Urinary bladder (tissue), 4 donors: ENCODE data around the gene HMOX1. TPM values are rescaled to one million over a fixed set of nuclear protein-coding genes. Genes with fewer than 3 reads are reported as not detected.

Source experiments
- DNase-seq: peaks from one replicate; pipeline ENCODE4 v3.0.0-alpha.2; 2015; ENCODE audit errors: extremely low spot score
- H3K27ac ChIP-seq: one replicate; pipeline ENCODE4 v1.5.1; 2013; ENCODE audit warnings: low read depth, mild to moderate bottlenecking, moderate library complexity
- H3K36me3 ChIP-seq: one replicate; pipeline ENCODE4 v1.6.1; 2013; ENCODE audit warnings: mild to moderate bottlenecking, moderate library complexity; ENCODE audit not compliant: insufficient read depth
- H3K4me1 ChIP-seq: one replicate; pipeline ENCODE4 v1.6.1; 2013; ENCODE audit warnings: mild to moderate bottlenecking, moderate library complexity; ENCODE audit not compliant: insufficient read depth
- H3K4me3 ChIP-seq: one replicate; pipeline ENCODE4 v1.5.1; 2013; ENCODE audit warnings: low read depth, low read length
- WGBS: extraction: QIAGEN DNeasy Blood & Tissue Kit; methylation state at CpG from one replicate; pipeline ENCODE4 v1.1.7; 2013; 5-methylcytosine and 5-hydroxymethylcytosine counted together
- polyA plus RNA-seq: library from polyadenylated mRNA; stranded (reverse); fragments of 200-250 nt; gene quantifications from one replicate; pipeline ENCODE4 v1.2.3, GENCODE V29; 2013
- total RNA-seq: library from RNA; depleted of rRNA; stranded (reverse); fragments of >200 nt; gene quantifications from one replicate; pipeline ENCODE4 v1.2.3, GENCODE V29; 2014
- donor health status: healthy with polysubstance abuse.
- donor health status: healthy.

The HMOX1 gene
- total and polyA plus RNA-seq, 2 donors, result 9.7 to 11.3 TPM

GRCh38 chr22:35378621-35379020, 2.3 kb upstream of the HMOX1 start:
- Histone ChIP-seq H3K4me1 (no peaks in the 10 kb centered on the region), H3K36me3 (no peaks in the 10 kb centered on the region), H3K4me3 (no peak overlapping the region), H3K27ac (no peak overlapping the region)
- DNase-seq, result no peak
- WGBS, result 73% methylated on average over 3 of the region's 3 CpGs

GRCh38 chr22:35379146-35379993, 1.5 kb upstream of the HMOX1 start:
- Histone ChIP-seq H3K36me3 (no peaks in the 10 kb centered on the region), H3K27ac (no peak overlapping the region), H3K4me1 (no peaks in the 10 kb centered on the region), H3K4me3 (no peak overlapping the region)
- DNase-seq, result no peak
- WGBS, result 68% methylated on average over 10 of the region's 10 CpGs

DNA sequence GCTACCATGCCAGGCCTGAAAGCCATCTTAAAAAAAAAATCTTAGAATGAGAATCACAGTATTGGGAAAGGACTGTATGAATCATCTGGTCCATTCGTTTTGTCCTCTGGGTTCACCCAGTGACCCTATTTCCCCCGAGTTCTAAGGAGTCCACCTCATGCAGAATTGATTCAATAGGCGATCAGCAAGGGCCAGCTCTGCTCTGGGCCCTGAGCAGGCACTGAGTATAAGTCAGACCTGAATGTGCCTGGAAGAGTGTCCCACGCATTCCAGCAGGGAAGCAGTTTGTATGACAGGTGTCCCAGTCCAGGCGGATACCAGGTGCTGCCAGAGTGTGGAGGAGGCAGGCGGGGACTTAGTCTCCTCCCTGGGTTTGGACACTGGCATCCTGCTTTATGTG, 883 bp upstream of the HMOX1 start:
- no peaks in the 10 kb centered on the region for H3K4me1 ChIP-seq
- no peak for DNase-seq
- no peak overlapping the region for H3K27ac ChIP-seq
- 94% methylated on average over 6 of the region's 6 CpGs for WGBS
- H3K36me3 ChIP-seq, result no peaks in the 10 kb centered on the region
- H3K4me3 ChIP-seq, result no peak overlapping the region

DNA sequence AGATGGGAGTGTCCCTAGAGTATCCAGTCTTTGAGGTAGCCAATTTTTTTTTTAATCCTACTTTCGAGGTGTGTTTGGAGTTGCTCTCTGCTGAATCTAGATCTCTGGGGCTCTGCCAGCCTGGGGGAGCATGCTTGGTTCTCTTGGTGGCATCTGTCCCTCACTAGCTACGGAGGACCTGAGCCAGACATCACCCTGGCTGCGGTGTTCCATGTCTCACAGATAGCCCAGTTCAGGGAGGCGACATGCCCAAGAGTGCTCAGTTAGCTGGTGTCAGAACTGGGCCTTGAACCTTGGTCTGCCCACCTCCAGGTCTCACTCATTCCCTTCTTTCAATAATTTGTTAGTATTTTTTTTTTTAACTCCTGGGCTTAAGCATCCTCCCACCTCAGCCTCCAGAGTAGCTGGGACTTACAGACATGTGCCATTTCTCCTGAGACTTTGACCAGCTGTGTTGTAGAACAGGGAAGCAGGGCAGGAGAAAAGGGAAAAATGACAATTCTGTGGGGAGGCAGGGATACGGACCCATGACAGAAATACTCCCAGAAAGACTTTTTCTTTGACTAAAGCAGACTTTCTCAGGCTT, 621 bp downstream of the HMOX1 start:
- H3K36me3 ChIP-seq, result no peaks in the 10 kb centered on the region
- peak overlapping the region; percentile 35 for H3K4me3 ChIP-seq
- WGBS, result 78% methylated on average over 5 of the region's 5 CpGs
- DNase-seq, result no peak
- no peaks in the 10 kb centered on the region for H3K4me1 ChIP-seq
- H3K27ac ChIP-seq, result no peak overlapping the region

DNA sequence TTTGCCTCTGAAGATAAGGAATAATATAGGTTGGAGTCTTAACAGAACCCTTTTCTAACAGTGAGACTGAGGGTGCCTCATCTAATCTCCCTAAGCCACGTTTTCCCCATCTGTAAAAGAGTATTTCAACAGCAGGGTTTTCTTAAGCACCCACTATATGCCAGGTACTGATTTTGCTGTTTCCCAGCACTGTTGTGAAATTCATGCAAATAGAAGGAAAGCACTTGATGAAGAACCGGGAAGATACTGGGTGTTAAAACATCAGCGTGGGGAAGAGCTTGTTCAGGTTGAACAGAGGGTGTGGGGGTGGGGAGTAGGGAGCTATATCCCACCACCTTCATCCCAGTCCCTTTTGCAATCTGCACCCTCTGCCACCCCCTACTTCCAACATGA, 2.8 kb downstream of the HMOX1 start:
- no peak for DNase-seq
- no peaks in the 10 kb centered on the region for H3K36me3 ChIP-seq
- H3K4me3 ChIP-seq, result no peak overlapping the region
- H3K4me1 ChIP-seq, result no peaks in the 10 kb centered on the region
- 83% methylated on average over 3 of the region's 3 CpGs for WGBS
- H3K27ac ChIP-seq, result no peak overlapping the region

DNA sequence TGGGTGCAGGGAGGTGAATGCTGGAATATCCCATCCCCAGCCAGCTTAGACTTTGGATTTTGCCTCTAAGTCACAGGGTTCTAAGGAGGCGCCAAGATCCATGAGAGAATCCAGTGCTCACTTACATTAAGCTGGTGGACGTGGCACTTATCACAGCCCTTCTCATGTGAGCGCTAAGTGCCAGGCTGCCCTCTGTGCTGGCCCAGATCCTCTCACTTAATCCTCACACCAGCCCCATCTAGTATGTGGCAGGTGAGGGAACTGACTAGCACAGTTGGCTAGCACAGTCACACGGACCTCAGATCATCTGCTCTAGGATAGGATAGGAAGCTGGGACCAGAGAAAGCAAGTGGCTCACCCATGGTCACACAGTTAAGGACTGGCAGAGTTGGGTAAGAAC, 3.6 kb downstream of the HMOX1 start:
- 87% methylated on average over 4 of the region's 4 CpGs for WGBS
- Histone ChIP-seq H3K4me3 (no peak overlapping the region), H3K36me3 (no peaks in the 10 kb centered on the region), H3K4me1 (no peaks in the 10 kb centered on the region), H3K27ac (no peak overlapping the region)
- DNase-seq, result no peak

DNA sequence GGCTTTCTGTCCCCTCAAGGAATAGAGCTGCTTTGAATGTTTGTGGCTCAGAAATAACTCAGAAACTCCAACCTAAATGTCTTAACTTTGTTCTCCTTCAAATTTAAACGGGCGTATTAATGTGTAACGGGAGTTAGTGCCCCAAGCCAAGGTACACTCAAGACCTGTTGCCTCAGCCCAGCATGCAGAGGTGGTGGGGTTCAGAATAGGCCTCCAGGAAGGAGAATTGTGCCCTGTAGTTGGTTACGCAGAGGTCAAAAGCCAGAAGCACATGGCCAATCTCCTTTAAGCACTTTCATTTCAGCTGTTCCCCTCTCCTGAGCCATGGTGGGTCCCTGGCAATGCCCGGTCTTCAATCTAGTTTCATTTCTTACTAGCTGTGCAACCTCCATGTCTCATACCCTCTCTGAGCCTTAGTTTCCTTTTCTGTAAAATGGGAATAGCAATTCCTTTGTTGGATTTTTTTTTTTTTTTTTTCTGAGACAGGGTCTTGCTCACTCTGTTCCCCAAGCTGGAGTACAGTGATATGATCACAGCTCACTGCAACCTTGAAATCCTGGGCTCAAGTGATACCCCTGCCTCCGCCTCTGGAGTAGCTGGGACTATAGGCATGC, 4.2 kb downstream of the HMOX1 start:
- no peak for DNase-seq
- 75% methylated on average over 6 of the region's 6 CpGs for WGBS
- no peaks in the 10 kb centered on the region for H3K4me1 ChIP-seq
- no peak overlapping the region for H3K27ac ChIP-seq
- H3K36me3 ChIP-seq, result no peaks in the 10 kb centered on the region
- H3K4me3 ChIP-seq, result no peak overlapping the region

DNA sequence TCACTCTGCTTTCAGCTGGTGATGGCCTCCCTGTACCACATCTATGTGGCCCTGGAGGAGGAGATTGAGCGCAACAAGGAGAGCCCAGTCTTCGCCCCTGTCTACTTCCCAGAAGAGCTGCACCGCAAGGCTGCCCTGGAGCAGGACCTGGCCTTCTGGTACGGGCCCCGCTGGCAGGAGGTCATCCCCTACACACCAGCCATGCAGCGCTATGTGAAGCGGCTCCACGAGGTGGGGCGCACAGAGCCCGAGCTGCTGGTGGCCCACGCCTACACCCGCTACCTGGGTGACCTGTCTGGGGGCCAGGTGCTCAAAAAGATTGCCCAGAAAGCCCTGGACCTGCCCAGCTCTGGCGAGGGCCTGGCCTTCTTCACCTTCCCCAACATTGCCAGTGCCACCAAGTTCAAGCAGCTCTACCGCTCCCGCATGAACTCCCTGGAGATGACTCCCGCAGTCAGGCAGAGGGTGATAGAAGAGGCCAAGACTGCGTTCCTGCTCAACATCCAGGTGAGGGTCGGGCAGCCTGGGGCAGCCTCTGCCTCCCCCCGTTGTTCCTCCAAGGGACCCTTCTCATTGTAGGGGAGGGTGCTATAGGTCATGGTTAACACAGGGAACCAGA, 5.9 kb downstream of the HMOX1 start:
- Histone ChIP-seq H3K27ac (no peak overlapping the region), H3K4me1 (no peaks in the 10 kb centered on the region), H3K4me3 (no peak overlapping the region), H3K36me3 (no peaks in the 10 kb centered on the region)
- WGBS, result 95% methylated on average over 19 of the region's 19 CpGs
- DNase-seq, result no peak

- Histone ChIP-seq H3K27ac (no peak overlapping the region), H3K36me3 (no peaks in the 10 kb centered on the region), H3K4me3 (no peak overlapping the region), H3K4me1 (no peaks in the 10 kb centered on the region)
- DNase-seq, result no peak
- WGBS, result 89% methylated on average over 5 of the region's 5 CpGs
These were observed 10.0 kb downstream of the HMOX1 start for GRCh38 chr22:35390933-35391332.

GRCh38 chr22:35392357-35392756, 11.5 kb downstream of the HMOX1 start:
- Histone ChIP-seq H3K36me3 (no peaks in the 10 kb centered on the region), H3K4me1 (no peaks in the 10 kb centered on the region), H3K4me3 (no peak overlapping the region), H3K27ac (no peak overlapping the region)
- 98% methylated on average over 2 of the region's 2 CpGs for WGBS
- no peak for DNase-seq

- 81% methylated on average over 16 of the region's 16 CpGs for WGBS
- no peak overlapping the region for H3K27ac ChIP-seq
These were observed 12.5 kb downstream of the HMOX1 start for GRCh38 chr22:35393116-35394010.

DNA sequence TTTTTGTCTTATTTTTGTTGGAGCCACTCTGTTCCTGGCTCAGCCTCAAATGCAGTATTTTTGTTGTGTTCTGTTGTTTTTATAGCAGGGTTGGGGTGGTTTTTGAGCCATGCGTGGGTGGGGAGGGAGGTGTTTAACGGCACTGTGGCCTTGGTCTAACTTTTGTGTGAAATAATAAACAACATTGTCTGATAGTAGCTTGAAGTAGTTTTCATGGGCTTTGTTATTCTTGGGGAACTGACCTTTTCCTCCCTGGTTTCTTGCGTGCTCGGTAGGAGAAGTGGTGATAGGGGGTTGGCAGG, 13.1 kb downstream of the HMOX1 start:
- WGBS, result 42% methylated on average over 4 of the region's 4 CpGs
- no peak for DNase-seq
- no peaks in the 10 kb centered on the region for H3K4me1 ChIP-seq
- no peak overlapping the region for H3K4me3 ChIP-seq
- no peak overlapping the region for H3K27ac ChIP-seq
- no peaks in the 10 kb centered on the region for H3K36me3 ChIP-seq

More at GRCh38 chr22:35393116-35394010, 12.5 kb downstream of the HMOX1 start:
- no peaks in the 10 kb centered on the region for H3K4me1 ChIP-seq
- H3K36me3 ChIP-seq, result no peaks in the 10 kb centered on the region
- no peak overlapping the region for H3K4me3 ChIP-seq
- no peak for DNase-seq
